ENCODE results near the gene CLCN7.

DNA sequence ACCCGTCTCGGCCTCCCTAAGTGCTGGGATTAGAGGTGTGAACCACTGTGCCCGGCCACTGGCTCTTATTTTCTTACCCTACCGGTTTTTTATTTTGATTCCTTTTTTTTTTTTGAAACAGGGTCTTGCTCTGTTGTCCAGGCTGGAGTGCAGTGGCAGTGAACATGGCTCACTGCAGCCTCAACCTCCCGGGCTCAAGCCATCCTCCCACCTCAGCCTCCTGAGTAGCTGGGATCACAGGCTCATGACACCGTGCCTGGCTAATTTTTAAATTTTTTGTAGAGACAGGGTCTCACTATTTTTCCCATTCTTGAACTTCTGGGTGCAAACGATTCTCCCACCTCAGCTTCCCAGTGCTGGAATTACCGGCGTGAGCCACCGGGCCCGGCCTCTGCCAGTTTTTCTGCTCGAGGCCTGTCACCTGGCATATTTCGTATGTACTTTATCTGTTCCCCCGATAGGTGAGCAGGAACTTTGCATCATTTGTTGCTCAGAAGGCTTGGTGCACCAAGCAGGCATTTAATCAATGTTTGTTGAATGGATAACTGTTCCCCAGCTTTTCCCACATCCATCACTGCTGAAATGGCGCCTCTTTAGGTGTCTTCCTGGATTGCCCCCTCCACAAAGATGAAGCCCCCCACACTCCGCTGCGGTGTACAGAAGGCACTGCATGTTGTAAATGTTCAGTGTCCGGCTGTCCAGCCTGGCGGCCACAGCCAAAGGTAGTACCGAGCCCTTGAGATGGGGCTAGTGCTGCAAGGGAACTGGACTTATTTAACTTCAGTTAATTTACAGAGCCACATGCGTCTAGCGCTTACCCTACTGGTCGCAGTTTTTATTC, 17.5 kb upstream of the CLCN7 start:
- TF ChIP-seq, protein P1, sequence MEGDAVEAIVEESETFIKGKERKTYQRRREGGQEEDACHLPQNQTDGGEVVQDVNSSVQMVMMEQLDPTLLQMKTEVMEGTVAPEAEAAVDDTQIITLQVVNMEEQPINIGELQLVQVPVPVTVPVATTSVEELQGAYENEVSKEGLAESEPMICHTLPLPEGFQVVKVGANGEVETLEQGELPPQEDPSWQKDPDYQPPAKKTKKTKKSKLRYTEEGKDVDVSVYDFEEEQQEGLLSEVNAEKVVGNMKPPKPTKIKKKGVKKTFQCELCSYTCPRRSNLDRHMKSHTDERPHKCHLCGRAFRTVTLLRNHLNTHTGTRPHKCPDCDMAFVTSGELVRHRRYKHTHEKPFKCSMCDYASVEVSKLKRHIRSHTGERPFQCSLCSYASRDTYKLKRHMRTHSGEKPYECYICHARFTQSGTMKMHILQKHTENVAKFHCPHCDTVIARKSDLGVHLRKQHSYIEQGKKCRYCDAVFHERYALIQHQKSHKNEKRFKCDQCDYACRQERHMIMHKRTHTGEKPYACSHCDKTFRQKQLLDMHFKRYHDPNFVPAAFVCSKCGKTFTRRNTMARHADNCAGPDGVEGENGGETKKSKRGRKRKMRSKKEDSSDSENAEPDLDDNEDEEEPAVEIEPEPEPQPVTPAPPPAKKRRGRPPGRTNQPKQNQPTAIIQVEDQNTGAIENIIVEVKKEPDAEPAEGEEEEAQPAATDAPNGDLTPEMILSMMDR (IDR thresholded peaks at IDR 0.05 in 2 of 3, conservative IDR thresholded peaks at IDR 0.05 in 1 of 3; ENCODE audit: insufficient read depth in 2 of 3, low read depth in 1 of 3, low read length in 3 of 3) = no peak
- no peak for TF ChIP-seq SP1 (CRISPR knock-in tag; IDR thresholded peaks at IDR 0.05)
- no peak for TF ChIP-seq TBP (optimal IDR thresholded peaks at IDR 0.05; ENCODE audit: low read depth, low read length)
- TF ChIP-seq JUN (IDR thresholded peaks at IDR 0.05; ENCODE audit: borderline replicate concordance, low read depth, low read length) = no peak; the same call in 1 of the 2 replicates
- TF ChIP-seq JUN (CRISPR knock-in tag; IDR thresholded peaks at IDR 0.05; ENCODE audit: borderline replicate concordance) = no peak
- TF ChIP-seq ARHGAP35 (IDR thresholded peaks at IDR 0.05; ENCODE audit: partially characterized antibody) = no peak
- no peak for TF ChIP-seq RAD51 (IDR thresholded peaks at IDR 0.05; ENCODE audit: borderline replicate concordance, low read depth)
- TF ChIP-seq FIP1L1 (IDR thresholded peaks at IDR 0.05; ENCODE audit: low read depth, low read length, poor library complexity, severe bottlenecking) = no peak
- no peak for TF ChIP-seq ZNF444 (CRISPR knock-in tag; IDR thresholded peaks at IDR 0.05)
- no peak for TF ChIP-seq MAFF (IDR thresholded peaks at IDR 0.05; ENCODE audit: low read length)
- TF ChIP-seq ZNF146 (CRISPR knock-in tag; IDR thresholded peaks at IDR 0.05; ENCODE audit: unreplicated experiment) = no peak
- TF ChIP-seq RBM15 (IDR thresholded peaks at IDR 0.05; ENCODE audit: insufficient read depth, low read length) = no peak
- no peak for TF ChIP-seq RFX1 (IDR thresholded peaks at IDR 0.05)
- no peak for TF ChIP-seq EZH2 (IDR thresholded peaks at IDR 0.05; ENCODE audit: borderline replicate concordance, low read depth, low read length)

Data from K562 (cell line).